ENCODE measurements around the gene DLX3.
"Not testable (repeated sequence)": the region's sequence is repeated elsewhere in the genome, so short reads cannot be mapped to it uniquely, and the experiment has no call there.

The DLX3 gene

GRCh38 chr17:49995055-49995738, at the start of gene DLX3:
DLX3 (minus strand) TSS chr17:49995224; CDS start chr17:49994998, 226 bp downstream.
- DNase-seq (ENCODE audit: low read depth), result peak; percentile 77

GRCh38 chr17:50044483-50044882, 49.5 kb upstream of the DLX3 start:
- no peak for DNase-seq (ENCODE audit: low read depth)

- DNase-seq (ENCODE audit: low read depth), result no peak
Measured at GRCh38 chr17:50043290-50044148, 48.5 kb upstream of the DLX3 start.

GRCh38 chr17:50042211-50042610, 47.2 kb upstream of the DLX3 start:
- no peak for DNase-seq (ENCODE audit: low read depth)

- DNase-seq (ENCODE audit: low read depth), result not testable (repeated sequence)
Measured at GRCh38 chr17:50040496-50040895, 45.5 kb upstream of the DLX3 start.

GRCh38 chr17:50039058-50039457, 44.0 kb upstream of the DLX3 start:
- DNase-seq (ENCODE audit: low read depth), result no peak

- peak; percentile 91 for DNase-seq (ENCODE audit: low read depth)
Measured at GRCh38 chr17:50037321-50038107, 42.5 kb upstream of the DLX3 start.

GRCh38 chr17:50036455-50037261, 41.6 kb upstream of the DLX3 start:
- no peak for DNase-seq (ENCODE audit: low read depth)

- no peak for DNase-seq (ENCODE audit: low read depth)
Measured at GRCh38 chr17:50035945-50036344, 40.9 kb upstream of the DLX3 start.

GRCh38 chr17:50035421-50035879, 40.4 kb upstream of the DLX3 start:
- DNase-seq (ENCODE audit: low read depth), result no peak

- no peak for DNase-seq (ENCODE audit: low read depth)
Measured at GRCh38 chr17:50034498-50035364, 39.7 kb upstream of the DLX3 start.

GRCh38 chr17:50033316-50033715, 38.3 kb upstream of the DLX3 start:
- DNase-seq (ENCODE audit: low read depth), result no peak

GRCh38 chr17:50029185-50029584, 34.2 kb upstream of the DLX3 start:
- DNase-seq (ENCODE audit: low read depth), result no peak

GRCh38 chr17:50028736-50029120, 33.7 kb upstream of the DLX3 start:
- DNase-seq (ENCODE audit: low read depth), result no peak

- peak; percentile 89 for DNase-seq (ENCODE audit: low read depth)
Measured at GRCh38 chr17:50027881-50028735, 33.1 kb upstream of the DLX3 start.

GRCh38 chr17:50027172-50027880, 32.3 kb upstream of the DLX3 start:
- DNase-seq (ENCODE audit: low read depth), result peak; percentile 100

GRCh38 chr17:50026837-50027171, 31.8 kb upstream of the DLX3 start:
- peak; percentile 94 for DNase-seq (ENCODE audit: low read depth)

- no peak for DNase-seq (ENCODE audit: low read depth)
Measured at GRCh38 chr17:50026046-50026675, 31.1 kb upstream of the DLX3 start.

- no peak for DNase-seq (ENCODE audit: low read depth)
Measured at GRCh38 chr17:50024808-50025207, 29.8 kb upstream of the DLX3 start.
